EL (cell line): Measurements from ENCODE around the gene CYP4A22.
"Not testable (repeated sequence)": the region's sequence is repeated elsewhere in the genome, so short reads cannot be mapped to it uniquely, and the experiment has no call there.

Source experiments
- DNase-seq: peaks from one replicate; pipeline ENCODE4 v3.0.0-alpha.2; 2016

CYP4A22 gene

DNA sequence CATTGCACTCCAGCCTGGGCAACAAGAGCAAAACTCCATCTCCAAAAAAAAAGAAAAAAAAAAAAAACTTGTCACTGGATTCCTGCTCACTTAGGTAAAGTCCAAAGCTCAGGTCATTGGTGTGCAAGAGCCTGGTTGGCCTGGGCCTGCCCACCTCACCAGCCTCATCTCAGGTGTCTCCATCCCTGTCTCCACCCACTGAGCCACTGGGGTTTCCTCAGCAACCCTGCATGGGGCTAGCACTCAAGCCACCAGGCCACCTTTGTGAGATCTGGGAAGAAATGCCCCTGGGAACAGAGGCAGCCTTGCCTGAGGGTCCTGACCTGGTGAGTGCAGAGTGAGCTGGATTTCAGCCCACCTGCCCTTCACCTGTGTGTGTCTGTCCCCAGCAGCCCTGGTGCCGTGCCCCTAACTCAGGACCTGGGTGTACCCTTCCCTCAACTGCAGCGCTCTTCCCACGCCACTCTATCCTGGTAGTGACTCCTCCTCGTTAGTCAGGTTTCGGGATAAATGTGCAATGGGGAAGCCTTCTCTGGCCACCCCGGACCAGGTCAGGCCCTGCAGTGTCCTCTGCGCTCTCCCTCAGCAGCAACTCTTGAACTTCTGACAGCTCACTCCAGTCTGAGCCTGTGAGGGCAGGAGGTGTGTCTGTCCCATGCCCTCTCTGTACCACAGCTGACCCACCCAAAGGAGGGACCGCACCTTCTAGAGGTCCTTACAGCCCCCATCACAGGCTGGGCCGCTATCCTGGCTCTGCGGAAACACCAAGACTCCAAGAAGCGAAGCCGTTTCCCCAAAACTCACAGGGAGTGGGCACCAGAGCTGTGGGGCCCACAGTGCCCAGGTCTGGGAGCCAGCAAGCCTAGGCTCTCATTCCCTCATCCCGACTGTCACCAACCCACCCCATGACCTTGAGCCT lies 49.3 kb downstream of the CYP4A22 start:
- DNase-seq: no peak

GRCh38 chr1:47187231-47187925 lies 50.1 kb downstream of the CYP4A22 start:
- DNase-seq: no peak

DNA sequence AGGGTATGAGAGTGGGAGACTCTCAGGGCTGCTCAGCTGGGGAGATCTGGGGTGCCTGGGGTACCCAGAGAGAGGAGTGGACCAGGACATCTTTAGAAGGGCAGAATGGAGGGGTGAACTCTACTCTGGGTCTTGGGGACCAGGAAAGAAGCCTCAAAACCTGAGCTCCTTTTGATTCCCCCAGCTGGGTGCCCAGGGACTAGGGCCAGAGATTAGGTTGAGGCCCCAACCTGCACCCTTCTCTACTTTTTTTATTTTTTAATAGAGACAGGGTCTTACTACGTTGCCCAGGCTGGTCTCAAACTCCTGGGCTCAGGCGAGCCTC lies 50.6 kb downstream of the CYP4A22 start:
- no peak for DNase-seq

GRCh38 chr1:47188791-47189785 lies 51.8 kb downstream of the CYP4A22 start:
- DNase-seq: no peak

GRCh38 chr1:47189844-47190508 lies 52.7 kb downstream of the CYP4A22 start, which contains the start of gene PDZK1IP1:
TSS of gene PDZK1IP1 (minus strand) at chr1:47190036. CDS start at chr1:47189932, 104 bp downstream.
- DNase-seq: peak; percentile 73

DNA sequence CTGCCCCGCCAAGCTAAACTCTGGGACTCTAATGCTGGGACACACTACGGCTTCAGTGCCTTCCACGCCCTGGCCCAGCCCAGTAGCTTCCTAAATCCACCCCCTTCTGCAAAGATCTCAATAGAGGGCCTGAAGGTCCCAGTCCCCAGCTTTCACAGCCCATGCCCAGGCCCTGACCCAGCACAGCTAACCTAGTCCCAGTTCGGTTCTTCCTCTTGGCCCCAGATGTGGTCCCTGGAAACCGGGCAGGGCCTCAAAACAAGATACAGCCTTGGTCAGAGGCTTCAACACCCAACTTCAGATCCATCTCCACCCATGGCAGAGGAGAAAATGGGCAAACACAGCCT lies 53.2 kb downstream of the CYP4A22 start:
- DNase-seq: no peak

DNA sequence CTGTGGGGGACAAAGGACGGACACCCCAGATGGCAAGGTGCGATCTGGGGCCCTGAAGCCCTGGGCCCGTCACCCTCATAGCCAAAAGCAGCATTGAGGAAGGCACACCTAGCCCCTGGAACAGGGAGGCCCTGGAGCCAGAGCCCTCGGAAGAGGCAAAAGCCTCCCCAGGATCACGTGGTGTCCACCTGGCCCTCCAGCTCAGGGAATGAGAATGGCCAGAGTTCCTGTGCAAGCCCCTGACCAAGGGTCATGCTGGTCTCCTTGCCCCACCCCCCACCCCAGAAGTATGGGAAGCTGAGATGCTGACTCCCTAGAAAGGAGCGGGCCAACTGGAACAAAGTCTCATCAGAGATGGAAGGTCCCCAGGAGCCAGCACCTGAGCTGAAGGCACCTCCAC lies 53.6 kb downstream of the CYP4A22 start:
- DNase-seq: no peak

GRCh38 chr1:47191940-47192457 lies 54.8 kb downstream of the CYP4A22 start:
- no peak for DNase-seq

GRCh38 chr1:47192458-47193384 lies 55.5 kb downstream of the CYP4A22 start:
- DNase-seq: peak; percentile 66

- not testable (repeated sequence) for DNase-seq
Observed at GRCh38 chr1:47193496-47193895, 56.3 kb downstream of the CYP4A22 start.

- no peak for DNase-seq
Observed at GRCh38 chr1:47194311-47194710, 57.1 kb downstream of the CYP4A22 start.

GRCh38 chr1:47195981-47196380 lies 58.7 kb downstream of the CYP4A22 start:
- not testable (repeated sequence) for DNase-seq

GRCh38 chr1:47196622-47197021 lies 59.4 kb downstream of the CYP4A22 start:
- DNase-seq: no peak

- DNase-seq: no peak
Observed at GRCh38 chr1:47198214-47198613, 61.0 kb downstream of the CYP4A22 start.
